ENCODE data around the gene RPS6KB2. TPM values are rescaled to one million over a fixed set of nuclear protein-coding genes. Genes with fewer than 3 reads are reported as not detected.

RPS6KB2 gene
- total and polyA plus RNA-seq, 2 donors (not counting 1 experiment from before 2014, with no cell fraction given): 29.0 to 30.6 TPM

DNA sequence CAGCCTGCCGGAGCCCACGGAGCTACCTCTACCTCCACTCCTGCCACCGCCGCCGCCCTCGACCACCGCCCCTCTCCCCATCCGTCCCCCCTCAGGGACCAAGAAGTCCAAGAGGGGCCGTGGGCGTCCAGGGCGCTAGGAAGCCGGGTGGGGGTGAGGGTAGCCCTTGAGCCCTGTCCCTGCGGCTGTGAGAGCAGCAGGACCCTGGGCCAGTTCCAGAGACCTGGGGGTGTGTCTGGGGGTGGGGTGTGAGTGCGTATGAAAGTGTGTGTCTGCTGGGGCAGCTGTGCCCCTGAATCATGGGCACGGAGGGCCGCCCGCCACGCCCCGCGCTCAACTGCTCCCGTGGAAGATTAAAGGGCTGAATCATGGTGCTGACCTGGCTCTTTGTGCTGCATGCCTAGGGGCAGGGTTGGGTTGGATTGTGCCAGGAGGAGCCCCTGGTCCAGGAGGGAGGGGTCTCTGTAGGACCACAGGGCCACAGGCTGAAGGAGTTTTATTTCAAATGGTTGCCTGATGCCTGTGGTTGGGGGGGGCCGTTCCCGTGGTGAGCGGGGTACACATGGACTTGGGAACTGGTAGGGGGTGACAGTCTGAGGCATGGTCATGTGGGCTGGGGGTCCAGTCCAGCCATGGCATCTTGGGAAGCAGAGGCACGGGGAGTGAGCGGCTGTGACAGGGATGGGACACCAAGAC is 6.9 kb downstream of the RPS6KB2 start:
- Histone ChIP-seq H3K9ac (ENCODE audit: insufficient read depth, low read length) (no peak overlapping the region), H3K79me2 (ENCODE audit: control insufficient read depth, insufficient read depth, low read length) (no peaks in the 10 kb centered on the region), H3K4me2 (ENCODE audit: extremely low read depth, insufficient read depth, low read length) (no peak overlapping the region), H3K27ac (ENCODE audit: insufficient read depth, low read length) (no peak overlapping the region), H3K9me3 (ENCODE audit: control insufficient read depth, insufficient read depth, low read depth, low read length) (no peaks in the 10 kb centered on the region), H2AFZ (ENCODE audit: low read length) (no peak overlapping the region), H3K36me3 (ENCODE audit: control insufficient read depth, insufficient read depth, low read length) (peaks cover 44% of the 10 kb centered on the region), H3K4me3 (replicated peaks in 1 of 4; ENCODE audit: control extremely low read depth in 1 of 4, insufficient read depth in 1 of 4, low read depth in 3 of 4, low read length in 4 of 4) (no peak overlapping the region), H3K27me3 (ENCODE audit: control insufficient read depth, insufficient read depth, low read length) (no peaks in the 10 kb centered on the region), H4K20me1 (ENCODE audit: control insufficient read depth, extremely low read depth, insufficient read depth, low read length) (no peaks in the 10 kb centered on the region), H3K4me1 (ENCODE audit: control insufficient read depth, extremely low read depth, insufficient read depth, low read length) (no peaks in the 10 kb centered on the region)
- TF ChIP-seq EZH2 (IDR thresholded peaks at IDR 0.05; ENCODE audit: low read length, missing control alignments): no peak
- no peak for DNase-seq (ENCODE audit: low read depth in 2 of 2)

GRCh38 chr11:67435727-67436458 is 7.6 kb downstream of the RPS6KB2 start:
- Histone ChIP-seq H4K20me1 (ENCODE audit: control insufficient read depth, extremely low read depth, insufficient read depth, low read length) (no peaks in the 10 kb centered on the region), H3K79me2 (ENCODE audit: control insufficient read depth, insufficient read depth, low read length) (no peaks in the 10 kb centered on the region), H3K36me3 (ENCODE audit: control insufficient read depth, insufficient read depth, low read length) (peaks cover 44% of the 10 kb centered on the region), H3K27ac (ENCODE audit: insufficient read depth, low read length) (no peak overlapping the region), H3K4me2 (ENCODE audit: extremely low read depth, insufficient read depth, low read length) (no peak overlapping the region), H3K27me3 (ENCODE audit: control insufficient read depth, insufficient read depth, low read length) (no peaks in the 10 kb centered on the region), H3K4me3 (replicated peaks in 1 of 4; ENCODE audit: control extremely low read depth in 1 of 4, insufficient read depth in 1 of 4, low read depth in 3 of 4, low read length in 4 of 4) (no peak overlapping the region), H3K4me1 (ENCODE audit: control insufficient read depth, extremely low read depth, insufficient read depth, low read length) (no peaks in the 10 kb centered on the region), H2AFZ (ENCODE audit: low read length) (no peak overlapping the region), H3K9ac (ENCODE audit: insufficient read depth, low read length) (no peak overlapping the region), H3K9me3 (ENCODE audit: control insufficient read depth, insufficient read depth, low read depth, low read length) (no peaks in the 10 kb centered on the region)
- TF ChIP-seq, protein P1, sequence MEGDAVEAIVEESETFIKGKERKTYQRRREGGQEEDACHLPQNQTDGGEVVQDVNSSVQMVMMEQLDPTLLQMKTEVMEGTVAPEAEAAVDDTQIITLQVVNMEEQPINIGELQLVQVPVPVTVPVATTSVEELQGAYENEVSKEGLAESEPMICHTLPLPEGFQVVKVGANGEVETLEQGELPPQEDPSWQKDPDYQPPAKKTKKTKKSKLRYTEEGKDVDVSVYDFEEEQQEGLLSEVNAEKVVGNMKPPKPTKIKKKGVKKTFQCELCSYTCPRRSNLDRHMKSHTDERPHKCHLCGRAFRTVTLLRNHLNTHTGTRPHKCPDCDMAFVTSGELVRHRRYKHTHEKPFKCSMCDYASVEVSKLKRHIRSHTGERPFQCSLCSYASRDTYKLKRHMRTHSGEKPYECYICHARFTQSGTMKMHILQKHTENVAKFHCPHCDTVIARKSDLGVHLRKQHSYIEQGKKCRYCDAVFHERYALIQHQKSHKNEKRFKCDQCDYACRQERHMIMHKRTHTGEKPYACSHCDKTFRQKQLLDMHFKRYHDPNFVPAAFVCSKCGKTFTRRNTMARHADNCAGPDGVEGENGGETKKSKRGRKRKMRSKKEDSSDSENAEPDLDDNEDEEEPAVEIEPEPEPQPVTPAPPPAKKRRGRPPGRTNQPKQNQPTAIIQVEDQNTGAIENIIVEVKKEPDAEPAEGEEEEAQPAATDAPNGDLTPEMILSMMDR (conservative IDR thresholded peaks at IDR 0.05 in 1 of 2, IDR thresholded peaks at IDR 0.05 in 1 of 2; ENCODE audit: low read depth in 1 of 2, low read length in 2 of 2): no peak
- TF ChIP-seq EZH2 (IDR thresholded peaks at IDR 0.05; ENCODE audit: low read length, missing control alignments): no peak
- DNase-seq (ENCODE audit: low read depth in 2 of 2): no peak

GRCh38 chr11:67436459-67437081 is 8.3 kb downstream of the RPS6KB2 start:
- Histone ChIP-seq H3K27me3 (ENCODE audit: control insufficient read depth, insufficient read depth, low read length) (no peaks in the 10 kb centered on the region), H3K36me3 (ENCODE audit: control insufficient read depth, insufficient read depth, low read length) (peaks cover 40% of the 10 kb centered on the region), H3K79me2 (ENCODE audit: control insufficient read depth, insufficient read depth, low read length) (no peaks in the 10 kb centered on the region), H3K9me3 (ENCODE audit: control insufficient read depth, insufficient read depth, low read depth, low read length) (no peaks in the 10 kb centered on the region), H3K4me1 (ENCODE audit: control insufficient read depth, extremely low read depth, insufficient read depth, low read length) (no peaks in the 10 kb centered on the region), H2AFZ (ENCODE audit: low read length) (no peak overlapping the region), H3K9ac (ENCODE audit: insufficient read depth, low read length) (no peak overlapping the region), H3K4me3 (replicated peaks in 1 of 4; ENCODE audit: control extremely low read depth in 1 of 4, insufficient read depth in 1 of 4, low read depth in 3 of 4, low read length in 4 of 4) (no peak overlapping the region), H4K20me1 (ENCODE audit: control insufficient read depth, extremely low read depth, insufficient read depth, low read length) (no peaks in the 10 kb centered on the region), H3K4me2 (ENCODE audit: extremely low read depth, insufficient read depth, low read length) (no peak overlapping the region), H3K27ac (ENCODE audit: insufficient read depth, low read length) (no peak overlapping the region)
- DNase-seq (ENCODE audit: low read depth in 2 of 2): peak; percentile 12 to 23
- TF ChIP-seq, protein P1 (conservative IDR thresholded peaks at IDR 0.05 in 1 of 2, IDR thresholded peaks at IDR 0.05 in 1 of 2; ENCODE audit: low read depth in 1 of 2, low read length in 2 of 2): no peak
- TF ChIP-seq EZH2 (IDR thresholded peaks at IDR 0.05; ENCODE audit: low read length, missing control alignments): no peak

Data from fibroblast of lung (primary cell).